Neural crest cell (in vitro differentiated cells): ENCODE data around the gene TOM1L2. TPM values are rescaled to one million over a fixed set of nuclear protein-coding genes. Genes with fewer than 3 reads are reported as not detected.

ENCODE experiments used
- DNase-seq: peaks from one replicate; pipeline ENCODE4 v3.0.0; 2021; ENCODE audit warnings: low read depth, mixed read lengths, low spot score
- H3K27ac Mint-ChIP-seq: one replicate; pipeline ENCODE4 v1.8.0; 2021; ENCODE audit warnings: mild to moderate bottlenecking, mixed read lengths; ENCODE audit not compliant: unreplicated experiment
- H3K27me3 Mint-ChIP-seq: 2 replicates; pipeline ENCODE4 v1.8.0; 2021; ENCODE audit warnings: low read depth, mild to moderate bottlenecking, mixed read lengths
- H3K36me3 Mint-ChIP-seq: 2 replicates; pipeline ENCODE4 v1.8.0; 2021; ENCODE audit warnings: low read depth, mild to moderate bottlenecking, mixed read lengths
- H3K4me1 Mint-ChIP-seq: 2 replicates; pipeline ENCODE4 v1.8.0; 2021; ENCODE audit warnings: mixed read lengths
- H3K4me3 Mint-ChIP-seq: one replicate; pipeline ENCODE4 v1.8.0; 2021; ENCODE audit warnings: mild to moderate bottlenecking, mixed read lengths
- H3K9me3 Mint-ChIP-seq: 2 replicates; pipeline ENCODE4 v1.8.0; 2021; ENCODE audit warnings: mixed read lengths
- total RNA-seq: library from RNA; stranded (reverse); gene quantifications from 2 replicates; pipeline ENCODE4 v1.2.1, GENCODE V29; 2021
- TF ChIP-seq, protein P1 (sequence below): fragments of 200-600 bp; sonication (generic); conservative IDR thresholded peaks from 2 replicates; pipeline ENCODE4 v1.5.0; 2021; ENCODE audit warnings: antibody characterized with exemption, mild to moderate bottlenecking

TOM1L2 gene
- total RNA-seq, 1 donor from 2014 or later = 15.9 TPM

GRCh38 chr17:18009609-18010420, 37.6 kb upstream of the TOM1L2 start:
- no peak for DNase-seq
- no peak overlapping the region for H3K27ac Mint-ChIP-seq

DNA sequence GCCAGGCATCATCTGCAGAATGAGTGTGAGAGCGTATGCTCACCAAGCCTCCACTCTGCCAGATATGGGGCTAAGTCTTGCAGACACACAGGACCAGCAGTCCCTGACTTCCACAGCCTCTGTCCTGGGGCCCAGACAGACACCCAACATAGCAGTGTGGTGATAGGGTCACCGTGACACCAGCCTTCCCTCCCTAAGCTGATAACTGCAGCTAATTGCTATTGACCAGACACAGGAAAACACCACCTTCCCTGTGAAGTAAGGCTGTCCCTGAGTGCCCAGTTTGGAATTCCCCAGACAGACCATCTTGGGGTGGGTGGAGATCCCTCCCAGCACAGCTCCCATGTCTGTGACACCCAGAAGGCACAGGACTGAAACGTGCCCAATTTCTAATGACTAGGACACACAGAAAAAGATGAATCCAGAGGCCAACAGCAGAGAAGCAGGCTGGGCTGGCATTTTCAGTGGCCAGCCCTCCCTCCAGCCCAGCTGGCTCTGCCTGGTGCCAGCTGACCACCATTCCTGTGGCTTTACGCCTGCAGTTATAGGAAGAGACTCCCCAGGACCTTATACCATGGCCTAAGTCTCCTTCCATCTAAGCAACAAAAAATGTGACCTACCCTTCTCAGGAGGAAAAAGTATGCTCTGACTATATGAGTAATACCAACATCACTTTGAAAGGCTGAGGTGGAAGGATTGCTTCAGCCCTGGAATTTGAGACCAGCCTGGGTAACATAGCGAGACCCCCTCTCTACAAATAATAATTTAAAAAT, 36.5 kb upstream of the TOM1L2 start:
- H3K4me3 Mint-ChIP-seq = no peak overlapping the region
- peaks cover 4% of the 10 kb centered on the region for H3K36me3 Mint-ChIP-seq
- peaks cover 5% of the 10 kb centered on the region for H3K4me1 Mint-ChIP-seq
- no peaks in the 10 kb centered on the region for H3K27me3 Mint-ChIP-seq
- no peak overlapping the region for H3K27ac Mint-ChIP-seq
- DNase-seq = no peak
- H3K9me3 Mint-ChIP-seq = no peaks in the 10 kb centered on the region
- TF ChIP-seq, protein P1, sequence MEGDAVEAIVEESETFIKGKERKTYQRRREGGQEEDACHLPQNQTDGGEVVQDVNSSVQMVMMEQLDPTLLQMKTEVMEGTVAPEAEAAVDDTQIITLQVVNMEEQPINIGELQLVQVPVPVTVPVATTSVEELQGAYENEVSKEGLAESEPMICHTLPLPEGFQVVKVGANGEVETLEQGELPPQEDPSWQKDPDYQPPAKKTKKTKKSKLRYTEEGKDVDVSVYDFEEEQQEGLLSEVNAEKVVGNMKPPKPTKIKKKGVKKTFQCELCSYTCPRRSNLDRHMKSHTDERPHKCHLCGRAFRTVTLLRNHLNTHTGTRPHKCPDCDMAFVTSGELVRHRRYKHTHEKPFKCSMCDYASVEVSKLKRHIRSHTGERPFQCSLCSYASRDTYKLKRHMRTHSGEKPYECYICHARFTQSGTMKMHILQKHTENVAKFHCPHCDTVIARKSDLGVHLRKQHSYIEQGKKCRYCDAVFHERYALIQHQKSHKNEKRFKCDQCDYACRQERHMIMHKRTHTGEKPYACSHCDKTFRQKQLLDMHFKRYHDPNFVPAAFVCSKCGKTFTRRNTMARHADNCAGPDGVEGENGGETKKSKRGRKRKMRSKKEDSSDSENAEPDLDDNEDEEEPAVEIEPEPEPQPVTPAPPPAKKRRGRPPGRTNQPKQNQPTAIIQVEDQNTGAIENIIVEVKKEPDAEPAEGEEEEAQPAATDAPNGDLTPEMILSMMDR = no peak

More at GRCh38 chr17:18009609-18010420, 37.6 kb upstream of the TOM1L2 start:
- peaks cover 5% of the 10 kb centered on the region for H3K4me1 Mint-ChIP-seq
- H3K36me3 Mint-ChIP-seq = peaks cover 4% of the 10 kb centered on the region
- no peak overlapping the region for H3K4me3 Mint-ChIP-seq
- H3K9me3 Mint-ChIP-seq = no peaks in the 10 kb centered on the region
- no peaks in the 10 kb centered on the region for H3K27me3 Mint-ChIP-seq
- TF ChIP-seq, protein P1 = no peak

DNA sequence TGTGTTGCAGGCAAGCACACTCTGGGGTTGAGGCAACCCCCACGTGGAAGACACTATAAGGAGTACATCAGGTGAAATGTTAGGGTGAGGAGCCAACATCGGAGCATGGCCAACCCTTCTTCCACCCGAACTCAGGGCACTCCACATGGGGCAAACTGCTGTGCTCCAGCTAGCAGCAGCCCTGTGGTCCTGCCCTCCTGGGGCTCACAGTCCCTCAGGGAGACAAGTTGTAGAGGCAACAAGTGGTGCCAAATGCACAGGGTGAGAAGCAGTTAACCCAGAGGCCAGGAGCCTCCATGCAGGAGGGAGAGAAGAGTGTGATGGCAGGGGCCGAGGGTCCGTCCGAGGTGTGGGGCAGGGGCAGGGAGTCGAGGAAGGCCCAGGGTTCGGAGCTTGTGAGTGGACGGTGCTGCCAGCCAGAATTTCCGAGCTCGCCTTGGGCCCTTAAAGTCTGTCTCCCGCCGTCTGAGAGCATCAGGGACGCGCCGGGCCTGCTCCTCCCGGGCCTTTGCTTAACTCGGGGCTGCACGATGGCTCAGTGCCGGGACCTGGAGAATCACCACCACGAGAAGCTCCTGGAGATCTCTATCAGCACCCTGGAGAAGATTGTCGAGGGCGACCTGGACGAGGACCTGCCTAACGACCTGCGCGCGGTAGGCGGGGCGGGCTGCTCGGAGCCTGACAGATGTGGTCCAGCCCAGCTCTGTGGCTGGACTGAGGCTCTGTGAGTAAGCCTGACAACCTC, 34.5 kb upstream of the TOM1L2 start:
- DNase-seq = no peak
- no peaks in the 10 kb centered on the region for H3K27me3 Mint-ChIP-seq
- peaks cover 4% of the 10 kb centered on the region for H3K36me3 Mint-ChIP-seq
- H3K9me3 Mint-ChIP-seq = no peaks in the 10 kb centered on the region
- H3K4me3 Mint-ChIP-seq = no peak overlapping the region
- TF ChIP-seq, protein P1 = no peak
- peaks cover 5% of the 10 kb centered on the region for H3K4me1 Mint-ChIP-seq
- H3K27ac Mint-ChIP-seq = peak overlapping the region; percentile 27

DNA sequence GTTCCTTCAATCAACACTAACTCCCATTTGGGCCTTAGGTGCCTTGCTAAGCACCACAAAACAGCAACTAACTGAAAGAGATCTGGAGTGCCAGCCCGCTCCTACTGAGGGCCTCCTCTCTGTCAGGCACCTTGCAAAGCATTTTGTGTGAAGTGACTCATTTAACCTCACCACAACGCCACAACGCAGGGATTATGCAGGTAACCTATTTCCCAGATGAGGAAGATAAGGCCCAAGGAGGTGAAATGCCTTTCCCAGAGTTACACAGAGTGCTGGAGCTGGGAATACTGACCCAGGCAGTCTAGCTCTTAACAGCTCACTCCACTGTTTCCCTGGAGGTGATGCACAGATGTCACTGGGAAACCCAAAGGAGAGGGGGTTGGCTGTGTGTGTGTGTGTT, 33.3 kb upstream of the TOM1L2 start:
- Mint-ChIP-seq H3K27me3 (no peaks in the 10 kb centered on the region), H3K36me3 (peaks cover 4% of the 10 kb centered on the region), H3K27ac (no peak overlapping the region), H3K4me3 (no peak overlapping the region), H3K9me3 (no peaks in the 10 kb centered on the region), H3K4me1 (peaks cover 5% of the 10 kb centered on the region)
- TF ChIP-seq, protein P1 = no peak
- DNase-seq = no peak

GRCh38 chr17:18004884-18005305, 32.7 kb upstream of the TOM1L2 start:
- H3K27ac Mint-ChIP-seq = no peak overlapping the region
- no peak for DNase-seq
- H3K36me3 Mint-ChIP-seq = no peaks in the 10 kb centered on the region

More at GRCh38 chr17:18004884-18005305, 32.7 kb upstream of the TOM1L2 start:
- H3K27me3 Mint-ChIP-seq = no peaks in the 10 kb centered on the region
- TF ChIP-seq, protein P1 = peak; percentile 46
- peaks cover 5% of the 10 kb centered on the region for H3K4me1 Mint-ChIP-seq
- H3K4me3 Mint-ChIP-seq = no peak overlapping the region
- no peaks in the 10 kb centered on the region for H3K9me3 Mint-ChIP-seq
